ENCODE data around the gene PTPN7. TPM values are rescaled to one million over a fixed set of nuclear protein-coding genes. Genes with fewer than 3 reads are reported as not detected.

The PTPN7 gene
- total and polyA plus RNA-seq, 10 of the 15 experiments (the other 5 are each of a cell fraction or from before 2014, with no cell fraction given): 7.9 to 117 (median 102) TPM

GRCh38 chr1:202189001-202189790, 28.8 kb upstream of the PTPN7 start (continued):
- TF ChIP-seq E4F1 (IDR thresholded peaks at IDR 0.05; ENCODE audit: borderline replicate concordance, partially characterized antibody) (no peak), POLR2AphosphoS2 (IDR thresholded peaks at IDR 0.05; ENCODE audit: low read depth, low read length) (no peak), ZSCAN29 (IDR thresholded peaks at IDR 0.05) (no peak), SMC3 (IDR thresholded peaks at IDR 0.05; ENCODE audit: borderline replicate concordance, low read length) (peak; percentile 36; the same call in 1 of the 2 replicates), WRNIP1 (IDR thresholded peaks at IDR 0.05; ENCODE audit: borderline replicate concordance, low read depth, low read length) (no peak), BCLAF1 (IDR thresholded peaks at IDR 0.05) (no peak)
